HG02973 (cell line): ENCODE results near the gene PRDM5.

Experiments
- ATAC-seq: cut with Tn5 transposase; IDR thresholded peaks from one replicate; pipeline ENCODE4 v1.9.1; 2021; ENCODE audit warnings: moderate library complexity; ENCODE audit not compliant: unreplicated experiment

Gene PRDM5

DNA sequence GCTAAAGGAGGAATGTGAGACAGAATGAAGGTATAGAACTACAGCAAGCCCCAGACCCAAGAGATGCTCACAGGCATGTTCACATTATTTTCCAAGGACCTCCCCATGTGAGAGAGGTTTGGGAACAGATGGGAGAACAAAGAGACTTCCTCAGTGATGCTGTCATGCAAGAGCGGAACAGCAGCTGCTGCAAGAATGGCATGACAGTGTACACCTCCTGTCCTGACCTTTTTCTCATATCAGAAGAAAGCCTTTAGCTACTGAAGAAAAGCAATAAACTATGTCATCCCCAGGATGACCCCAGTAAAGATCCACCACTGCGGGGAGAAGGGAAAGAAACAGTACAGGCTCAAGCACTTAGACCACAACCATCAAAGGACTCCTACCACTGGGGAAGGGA, 7.2 kb downstream of the PRDM5 start:
- ATAC-seq = no peak

DNA sequence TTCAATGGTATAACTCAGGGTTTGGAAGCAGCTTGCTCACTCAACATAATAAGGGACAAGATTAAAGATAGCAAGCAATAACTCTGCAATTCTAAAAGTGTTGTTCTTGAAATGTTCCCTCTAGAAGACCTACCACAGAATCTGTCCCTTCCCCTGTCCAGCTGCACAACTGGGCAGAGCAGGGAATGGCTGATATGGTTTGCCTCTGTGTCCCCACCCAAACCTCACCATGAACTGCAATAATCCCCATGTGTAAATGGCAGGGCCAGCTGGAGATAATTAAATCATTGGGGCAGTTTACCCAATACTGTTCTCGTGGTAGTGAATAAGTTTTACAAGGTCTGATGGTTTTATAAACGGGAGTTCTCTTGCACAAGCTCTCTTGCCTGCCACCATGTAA, 19.1 kb downstream of the PRDM5 start:
- ATAC-seq = no peak

DNA sequence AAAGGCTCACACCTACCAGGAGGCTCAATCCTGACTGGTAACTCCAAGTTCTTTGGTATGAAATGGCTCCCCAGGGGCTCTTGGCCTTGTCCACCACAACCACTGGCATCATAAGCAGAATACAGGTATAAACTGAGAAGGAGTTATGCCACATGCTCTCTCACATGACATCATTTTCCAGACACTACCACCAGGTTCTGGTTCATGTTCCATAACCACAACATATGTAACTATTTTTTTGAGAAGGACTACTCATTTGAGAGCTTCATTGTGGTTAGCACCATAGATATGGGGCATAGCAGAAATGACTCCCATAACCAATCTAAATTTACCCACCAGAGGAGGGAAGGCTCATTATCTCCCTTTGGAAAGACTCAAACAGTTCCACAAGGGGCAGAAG, 19.6 kb downstream of the PRDM5 start:
- ATAC-seq = no peak

DNA sequence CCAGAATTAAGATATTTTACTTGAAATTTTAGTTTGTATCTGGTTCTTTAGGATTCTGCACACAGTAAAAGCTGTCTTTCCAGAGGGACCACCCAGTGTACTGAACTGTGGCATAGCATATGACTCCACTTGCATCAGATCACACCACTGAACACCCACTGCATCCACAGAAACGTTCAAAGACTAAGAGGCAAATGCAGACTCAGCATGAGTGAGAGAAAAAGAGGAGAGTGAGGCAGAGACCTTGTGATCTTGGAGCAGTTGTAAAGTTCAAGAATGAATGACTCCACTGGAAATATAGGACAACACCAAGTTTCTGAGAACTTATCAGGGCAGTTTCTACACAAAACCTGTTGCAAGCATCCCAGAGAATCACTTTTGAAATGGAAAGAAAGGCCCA, 20.8 kb downstream of the PRDM5 start:
- ATAC-seq = no peak

DNA sequence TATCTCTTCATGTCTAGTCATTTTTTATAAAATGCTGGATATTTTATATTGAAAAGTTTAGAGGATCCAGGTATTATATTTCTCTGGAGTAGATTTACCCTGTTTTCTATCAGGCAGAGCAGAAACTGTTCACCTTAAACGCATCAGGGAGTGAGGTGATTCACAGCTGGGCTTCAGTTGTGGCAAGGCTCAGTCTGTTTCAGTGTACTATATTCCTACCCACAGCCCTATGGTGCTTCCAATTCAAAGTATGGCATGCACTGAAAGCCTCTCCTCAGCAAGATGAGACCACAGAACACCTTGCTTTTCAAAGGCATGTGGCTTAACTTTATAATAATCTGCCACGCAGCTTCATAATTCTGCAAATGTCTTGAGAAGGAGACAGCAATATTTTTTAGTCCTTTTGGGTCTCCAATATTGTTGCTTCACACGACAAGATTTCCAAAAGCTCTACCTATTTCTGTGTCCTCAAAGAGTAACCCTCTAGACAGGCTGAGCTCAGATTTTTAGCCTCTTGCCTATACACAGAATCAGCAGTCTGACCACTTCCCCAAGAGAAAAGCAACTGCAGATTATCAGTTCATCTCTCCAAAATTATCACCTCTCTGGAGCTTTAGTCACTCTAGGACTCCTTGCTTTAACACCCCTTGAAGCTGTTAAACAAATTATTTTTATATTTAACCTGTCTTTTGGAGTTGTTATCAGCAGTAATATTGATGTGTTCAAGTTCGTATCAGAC, 24.4 kb downstream of the PRDM5 start:
- ATAC-seq = no peak

DNA sequence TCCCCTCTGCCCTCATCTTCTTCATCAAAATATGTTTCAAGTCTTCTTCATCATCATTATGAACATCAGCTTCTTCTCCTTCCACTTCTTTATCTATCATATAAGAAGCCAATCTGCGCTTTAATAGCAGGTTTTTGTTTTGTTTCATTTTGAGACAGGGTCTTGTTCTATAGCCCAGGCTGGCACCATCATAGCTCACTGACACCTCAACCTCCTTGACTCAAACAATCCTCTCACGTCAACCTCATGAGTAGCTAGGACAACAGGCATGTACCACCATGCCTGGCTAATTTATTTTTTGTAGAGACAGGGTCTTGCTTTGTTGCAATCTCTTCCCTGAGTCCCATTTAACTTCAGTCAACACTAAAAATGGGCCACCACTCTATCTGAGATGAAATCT, 27.0 kb downstream of the PRDM5 start:
- ATAC-seq = no peak

DNA sequence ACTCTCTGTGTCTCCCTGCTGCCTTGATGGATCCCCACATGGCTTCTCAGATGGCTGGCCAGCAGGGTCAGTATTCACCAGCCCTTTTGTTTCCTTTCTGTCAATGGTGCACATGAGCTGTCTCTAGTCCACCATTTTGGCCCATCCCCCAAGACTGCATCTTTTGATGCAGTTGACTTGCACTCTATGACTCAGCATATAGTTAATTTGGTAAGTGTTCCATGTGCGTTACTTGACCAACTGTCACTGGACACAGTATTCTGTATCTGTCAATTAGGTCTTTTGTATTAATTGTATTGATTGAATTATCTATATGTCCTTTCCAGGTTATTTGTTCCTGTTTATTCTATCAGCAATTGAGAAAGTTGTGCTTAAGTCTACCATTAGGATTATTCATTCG, 29.2 kb downstream of the PRDM5 start:
- ATAC-seq = no peak

DNA sequence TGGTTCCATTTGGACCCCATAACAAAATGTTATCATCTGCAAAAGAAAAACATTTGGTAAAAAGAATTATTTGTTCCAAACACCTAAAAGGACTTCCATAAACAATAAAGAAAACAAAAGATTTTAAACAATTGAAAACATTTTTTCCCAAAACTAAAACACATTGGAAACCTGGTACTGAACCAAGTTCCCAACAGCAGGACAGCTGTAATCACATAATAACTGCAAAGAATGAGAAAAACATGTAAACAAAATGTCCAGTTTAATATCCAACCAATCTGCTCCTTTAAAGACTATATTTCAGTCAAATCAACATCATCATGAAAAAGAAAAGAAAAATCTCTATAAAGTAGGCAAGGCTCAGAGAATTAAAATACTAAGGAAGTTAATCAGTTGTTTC, 36.3 kb downstream of the PRDM5 start:
- no peak for ATAC-seq

DNA sequence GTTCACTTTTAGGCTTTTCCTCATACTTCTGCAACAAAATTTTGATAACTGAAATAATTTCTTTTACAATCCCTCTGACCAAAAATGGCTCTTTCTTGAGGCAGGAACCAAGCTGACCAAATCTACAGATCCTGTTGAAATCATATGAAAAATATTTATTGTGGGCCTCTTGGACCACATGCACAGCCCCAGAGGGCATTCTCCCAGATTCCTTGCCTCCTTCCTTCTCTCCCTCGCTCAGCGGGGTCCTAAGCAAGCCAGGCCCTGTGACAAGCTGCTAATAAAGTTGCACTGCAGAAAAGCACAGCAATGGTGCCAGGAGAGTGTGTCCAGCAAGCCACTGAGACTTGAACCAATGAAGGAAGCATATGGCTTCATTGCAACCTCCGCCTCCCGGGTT, 40.7 kb downstream of the PRDM5 start:
- no peak for ATAC-seq

DNA sequence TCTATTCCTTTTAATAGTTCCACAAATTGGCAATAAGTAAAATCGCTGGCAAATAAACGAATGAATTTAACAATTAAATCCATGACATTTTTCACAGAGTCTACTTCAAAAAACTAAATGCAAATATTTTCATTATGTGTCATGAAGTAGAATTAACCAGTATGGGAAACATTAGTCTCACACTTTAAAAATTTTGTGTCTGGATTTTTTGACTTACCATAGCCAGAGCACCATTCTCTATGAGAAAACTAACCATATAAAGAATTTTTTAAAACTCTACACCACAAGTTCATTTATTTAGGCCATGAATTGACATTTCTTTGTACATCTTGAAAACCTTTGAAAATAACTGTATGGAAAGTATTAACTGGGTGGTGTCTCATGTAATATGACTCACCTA, 41.2 kb downstream of the PRDM5 start:
- ATAC-seq = no peak

DNA sequence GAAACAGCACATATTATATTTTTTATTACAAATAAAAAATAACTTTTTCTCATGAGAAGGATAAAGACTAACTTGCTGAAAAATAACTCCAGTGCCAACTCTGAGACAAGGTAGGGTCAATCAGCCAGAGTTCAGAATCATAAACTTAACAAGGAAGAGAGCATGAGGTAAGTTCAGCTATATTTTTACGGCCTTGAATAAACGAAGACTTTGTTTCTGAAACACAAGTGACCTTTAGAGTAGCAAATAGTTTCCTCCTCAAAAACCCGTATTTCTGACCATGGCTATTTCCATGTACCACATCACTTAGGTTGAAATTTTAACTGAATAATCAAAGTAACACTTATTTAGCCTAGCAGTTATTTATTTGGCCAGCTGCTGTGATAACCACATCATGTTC, 45.5 kb downstream of the PRDM5 start:
- no peak for ATAC-seq

DNA sequence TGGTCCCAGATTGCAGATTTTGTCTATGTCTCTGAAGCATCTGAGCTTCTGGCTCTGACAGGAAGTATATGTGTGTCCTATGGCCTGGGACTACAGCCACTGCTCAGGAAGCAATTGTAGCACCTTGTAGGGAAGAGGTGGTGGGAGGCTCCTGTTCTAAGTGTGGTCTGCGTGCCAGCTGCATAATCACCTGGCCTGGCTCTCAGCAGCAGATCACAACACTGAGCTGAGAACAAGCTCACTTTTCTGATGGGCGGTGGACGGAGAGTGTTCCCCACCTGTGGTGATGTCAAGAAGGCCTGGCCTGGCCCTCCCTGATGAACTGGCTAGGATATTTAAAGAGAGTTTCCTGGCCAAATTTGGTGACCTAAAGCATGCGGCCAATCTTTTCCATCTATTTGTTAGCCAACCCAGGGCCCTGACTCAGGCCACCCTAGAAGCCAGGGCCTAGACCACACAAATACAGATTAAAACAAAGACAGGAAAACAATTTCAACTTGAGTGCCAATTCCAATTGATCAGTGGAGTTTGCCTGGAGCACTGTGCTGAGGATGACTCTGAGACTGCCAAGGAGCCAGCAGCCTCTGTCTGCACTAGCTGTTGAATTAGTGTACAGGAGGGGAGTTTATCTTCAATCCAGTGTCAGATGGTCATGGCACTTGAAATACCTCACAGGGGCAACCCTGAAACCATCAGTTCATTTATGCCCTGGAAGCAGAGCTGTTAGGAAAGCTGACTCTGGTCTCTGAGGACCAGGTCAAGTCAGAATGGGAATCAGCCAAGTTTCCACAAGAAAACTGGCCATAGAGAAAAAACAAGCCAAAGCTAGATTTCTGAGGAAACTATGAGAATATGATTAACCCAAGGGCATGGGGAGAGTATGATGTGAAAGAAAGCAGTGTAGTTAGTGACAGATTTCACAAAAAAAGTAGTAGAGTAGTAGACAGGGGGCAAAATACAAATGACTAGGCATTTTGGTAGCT, 47.4 kb downstream of the PRDM5 start:
- ATAC-seq = no peak

DNA sequence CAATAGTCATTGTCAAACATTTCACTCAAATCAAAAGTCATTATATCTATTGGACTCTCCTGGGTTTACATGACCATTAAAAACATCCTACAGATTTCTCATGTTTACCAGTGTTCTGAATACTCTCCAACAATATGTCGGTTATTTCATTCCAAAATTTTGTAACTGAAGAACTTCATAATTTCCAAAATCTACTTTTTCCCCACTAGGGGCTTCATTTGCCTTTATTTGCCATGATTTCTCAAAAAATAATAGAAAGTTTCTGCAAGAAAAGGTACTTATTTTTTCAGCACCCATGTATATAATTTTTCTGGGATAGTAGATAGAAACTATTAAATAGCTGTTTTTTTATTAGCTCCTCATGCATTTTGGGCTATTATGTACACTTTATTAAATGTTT, 49.0 kb downstream of the PRDM5 start:
- no peak for ATAC-seq

DNA sequence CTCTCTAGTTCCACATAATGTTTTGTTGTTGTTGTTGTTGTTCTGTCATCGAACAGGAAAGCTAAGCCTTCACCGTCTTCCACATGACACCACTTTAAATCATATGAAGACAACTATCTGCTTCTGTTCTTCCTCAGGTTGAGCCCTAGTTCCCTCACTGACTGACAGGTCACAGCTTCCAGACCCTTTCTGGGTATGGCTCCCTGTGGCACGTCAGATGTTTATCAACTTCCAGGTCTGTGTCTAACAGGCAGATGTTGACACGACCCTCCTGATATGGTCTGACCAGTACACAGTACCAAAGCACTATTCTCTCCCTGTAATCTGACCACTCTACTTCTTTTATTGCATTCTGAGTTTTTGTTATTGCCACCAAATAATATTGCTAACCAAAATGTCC, 51.4 kb downstream of the PRDM5 start:
- no peak for ATAC-seq

DNA sequence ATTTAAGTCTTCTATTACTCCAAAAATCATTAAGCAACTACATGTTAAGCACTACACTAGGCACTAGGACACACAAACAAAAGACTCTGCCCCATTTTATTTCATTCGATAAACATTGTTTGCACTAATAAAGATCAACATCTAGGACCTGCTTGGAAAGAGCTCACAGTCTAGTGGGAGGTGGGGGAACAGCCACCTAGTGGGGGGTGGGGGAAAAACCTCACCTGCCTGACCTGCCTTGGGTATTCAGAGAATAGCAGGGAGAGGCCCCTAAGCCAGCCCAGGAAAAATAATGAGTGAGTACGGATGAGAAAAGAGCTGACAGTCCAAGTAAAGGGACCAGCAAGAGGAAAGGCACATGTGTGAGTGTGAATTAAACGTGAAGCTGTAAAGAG, 52.2 kb downstream of the PRDM5 start:
- no peak for ATAC-seq

DNA sequence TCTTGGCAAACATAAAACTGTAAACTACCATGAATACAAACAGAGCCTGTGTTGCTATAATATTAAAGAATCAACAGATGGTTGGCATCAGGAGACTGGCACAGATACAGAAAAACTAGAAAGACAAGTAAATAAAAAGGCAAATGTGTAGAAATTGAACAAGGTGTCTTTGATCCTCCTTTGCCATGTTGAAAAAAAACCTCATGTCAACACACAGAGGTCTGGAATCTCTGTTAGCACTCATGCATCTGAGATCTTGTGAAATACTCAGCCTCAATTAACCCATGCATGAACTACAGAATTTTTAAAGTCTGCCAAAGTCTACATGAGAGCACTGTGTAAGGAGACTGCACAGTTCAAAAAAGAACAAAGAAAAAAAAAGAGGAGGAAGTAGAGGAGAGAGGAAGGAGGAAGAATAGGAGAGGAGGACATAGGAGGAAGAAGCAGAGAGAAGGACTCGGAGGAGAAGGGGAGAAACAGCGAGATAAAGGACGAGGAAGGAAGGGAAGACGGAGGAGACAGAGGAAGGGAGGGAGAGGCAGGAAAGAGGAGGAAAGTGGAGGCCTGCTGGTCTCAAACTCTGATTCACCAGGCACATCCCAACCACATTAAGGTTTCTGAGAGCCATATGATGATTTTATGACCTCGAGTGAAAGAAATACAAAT, 52.8 kb downstream of the PRDM5 start:
- ATAC-seq = no peak

DNA sequence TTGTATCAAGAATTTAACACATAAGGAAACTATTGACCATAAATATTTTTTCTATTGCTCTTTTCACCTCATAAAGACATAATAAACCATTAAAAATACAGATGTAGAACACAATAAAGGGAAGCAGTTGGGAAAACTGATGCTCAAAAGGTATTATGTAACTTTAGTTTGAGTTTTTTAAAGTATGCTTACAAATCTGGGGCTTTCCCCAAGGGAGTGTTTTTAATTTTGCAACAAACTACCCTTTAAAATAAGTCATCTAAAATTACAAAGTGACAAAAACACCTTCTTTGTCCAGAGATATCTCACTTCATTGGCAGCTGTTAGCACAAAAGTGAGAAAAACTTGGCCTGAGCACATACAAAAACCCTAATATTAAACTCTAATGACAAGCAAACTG, 55.0 kb downstream of the PRDM5 start:
- ATAC-seq = no peak

DNA sequence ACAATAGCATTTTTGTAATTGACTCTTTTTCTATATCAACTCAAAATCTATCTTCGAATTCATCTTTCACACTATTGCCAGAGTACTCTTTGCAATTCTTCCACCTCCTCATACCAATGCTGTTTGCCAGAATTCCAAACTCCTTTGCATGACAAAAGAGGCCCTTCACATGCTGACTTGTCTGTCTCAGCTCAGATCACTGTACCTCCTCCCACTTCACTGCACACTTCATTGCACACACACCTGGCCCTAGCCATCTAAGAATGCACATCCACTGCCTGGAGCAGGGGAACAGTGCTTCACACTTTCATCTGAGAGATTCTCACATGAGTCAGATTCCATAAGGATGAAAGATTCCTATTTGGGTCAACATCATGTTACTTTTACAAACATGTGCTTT, 56.5 kb downstream of the PRDM5 start:
- no peak for ATAC-seq

DNA sequence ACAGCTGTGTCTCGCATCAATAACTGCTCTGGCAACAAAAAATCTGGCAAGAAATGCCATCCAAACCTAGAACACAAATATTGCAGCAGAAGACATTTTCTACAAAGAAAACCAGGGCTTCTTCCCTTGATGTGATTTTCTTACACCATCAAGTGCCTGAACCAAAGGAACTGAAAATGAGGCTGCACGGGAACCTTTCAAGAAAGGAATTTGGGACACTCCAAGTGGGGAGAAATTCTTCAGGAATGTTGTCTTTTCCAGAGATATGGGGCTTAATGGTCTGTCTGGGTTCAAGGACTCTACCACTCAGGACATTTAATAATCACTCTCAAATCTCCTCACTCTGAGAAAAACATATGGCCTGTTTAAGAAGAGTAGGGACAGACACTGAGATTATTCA, 57.6 kb downstream of the PRDM5 start:
- ATAC-seq = no peak

DNA sequence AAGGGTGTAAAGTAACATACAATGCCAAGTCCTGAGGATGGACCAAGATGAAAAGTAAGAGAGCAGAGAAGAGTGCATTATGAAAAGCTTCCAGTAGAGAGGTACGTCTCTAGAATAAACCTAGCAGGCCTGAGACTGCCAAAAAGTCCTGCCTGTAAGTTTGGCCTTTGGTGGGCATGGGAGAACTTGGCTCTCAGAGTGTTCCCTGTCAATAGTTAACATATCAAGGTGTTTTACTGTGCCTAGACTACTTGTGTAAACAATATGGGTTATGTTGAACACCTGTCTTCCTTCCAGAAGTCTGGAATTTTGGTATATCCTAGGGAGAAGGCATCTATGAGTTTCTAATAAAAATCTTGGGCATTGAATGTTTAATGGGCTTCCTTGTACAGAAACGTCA, 60.1 kb downstream of the PRDM5 start:
- ATAC-seq = no peak

DNA sequence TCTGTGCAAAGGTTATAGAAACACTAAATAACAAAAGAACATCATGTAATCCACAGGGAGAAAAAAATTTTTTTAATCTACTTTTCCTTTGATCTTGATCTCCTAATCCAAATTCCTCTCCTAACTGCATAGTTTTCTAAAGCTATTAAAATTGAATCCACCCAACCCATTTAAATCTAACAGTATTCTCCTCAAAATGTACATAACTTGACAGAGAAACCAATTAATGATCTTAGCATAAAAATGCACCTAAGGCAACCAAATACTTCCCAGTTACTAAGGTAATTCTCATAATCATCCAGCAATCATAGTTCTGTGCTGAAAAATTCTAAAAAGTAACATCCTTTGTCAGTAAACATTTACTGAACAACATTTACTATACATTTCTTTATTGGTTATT, 60.7 kb downstream of the PRDM5 start:
- ATAC-seq = no peak

DNA sequence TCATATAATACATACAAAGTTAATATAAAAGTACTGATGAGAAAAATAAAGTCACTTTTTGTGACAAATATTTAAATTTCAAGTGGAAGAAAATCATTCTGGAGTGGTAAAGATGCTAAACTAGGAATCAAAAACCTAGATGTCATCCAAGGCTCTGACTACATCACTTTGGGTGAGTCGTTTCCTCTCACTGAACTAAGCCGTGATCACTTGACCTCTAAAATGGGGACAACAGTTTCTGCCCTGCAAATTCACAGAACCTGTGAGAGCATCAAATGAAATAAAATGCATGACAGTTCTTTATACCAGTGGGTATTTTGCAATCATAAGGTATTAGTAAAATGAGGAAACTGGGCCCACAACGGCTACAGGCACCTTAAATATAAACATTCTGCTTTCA, 63.8 kb downstream of the PRDM5 start:
- ATAC-seq = no peak
